ENCODE measurements around the gene TFB1M.

Gene TFB1M

GRCh38 chr6:155262655-155263054 is 51.6 kb downstream of the TFB1M start:
- FAIRE-seq, result no peak

- FAIRE-seq, result no peak
Observed at GRCh38 chr6:155261111-155261900, 53.0 kb downstream of the TFB1M start.

- no peak for FAIRE-seq
Observed at GRCh38 chr6:155260686-155261085, 53.6 kb downstream of the TFB1M start.

GRCh38 chr6:155259897-155260296 is 54.4 kb downstream of the TFB1M start:
- FAIRE-seq, result no peak

GRCh38 chr6:155259204-155259603 is 55.1 kb downstream of the TFB1M start:
- FAIRE-seq, result no peak

GRCh38 chr6:155257796-155258195 is 56.5 kb downstream of the TFB1M start:
- FAIRE-seq, result no peak

GRCh38 chr6:155256122-155256795 is 58.0 kb downstream of the TFB1M start:
- FAIRE-seq, result no peak

- FAIRE-seq, result no peak
Observed at GRCh38 chr6:155254139-155254538, 60.1 kb downstream of the TFB1M start.

- FAIRE-seq, result no peak
Observed at GRCh38 chr6:155253337-155253736, 60.9 kb downstream of the TFB1M start.

- FAIRE-seq, result no peak
Observed at GRCh38 chr6:155252581-155252980, 61.7 kb downstream of the TFB1M start.

- no peak for FAIRE-seq
Observed at GRCh38 chr6:155250701-155251381, 63.4 kb downstream of the TFB1M start.

GRCh38 chr6:155248008-155249001 is 66.0 kb downstream of the TFB1M start:
- FAIRE-seq, result peak; percentile 51

- FAIRE-seq, result no peak
Observed at GRCh38 chr6:155247618-155248007, 66.7 kb downstream of the TFB1M start.

GRCh38 chr6:155246825-155247224 is 67.5 kb downstream of the TFB1M start:
- FAIRE-seq, result no peak

- FAIRE-seq, result no peak
Observed at GRCh38 chr6:155245831-155246230, 68.5 kb downstream of the TFB1M start.

- FAIRE-seq, result no peak
Observed at GRCh38 chr6:155245193-155245592, 69.1 kb downstream of the TFB1M start.

- FAIRE-seq, result no peak
Observed at GRCh38 chr6:155244434-155244833, 69.8 kb downstream of the TFB1M start.

GRCh38 chr6:155241966-155242365 is 72.3 kb downstream of the TFB1M start:
- FAIRE-seq, result no peak

- no peak for FAIRE-seq
Observed at GRCh38 chr6:155240905-155241600, 73.2 kb downstream of the TFB1M start.

GRCh38 chr6:155237613-155238012 is 76.7 kb downstream of the TFB1M start:
- no peak for FAIRE-seq

- no peak for FAIRE-seq
Observed at GRCh38 chr6:155235087-155235486, 79.2 kb downstream of the TFB1M start.

GRCh38 chr6:155234687-155235086 is 79.6 kb downstream of the TFB1M start:
- FAIRE-seq, result no peak

Data from A204.1 (cell line).